Esophagus muscularis mucosa (tissue), 4 donors: ENCODE measurements around the gene STARD13.

Experiments
- EP300 ChIP-seq: sonication (generic); formaldehyde crosslinking; IDR thresholded peaks from one replicate; pipeline ENCODE4 v1.6.1; 2017; ENCODE audit warnings: antibody characterized with exemption
- POLR2A ChIP-seq: fragments of 450-650 bp; IDR thresholded peaks from one replicate; pipeline ENCODE4 v1.6.1; 2017; ENCODE audit warnings: antibody characterized with exemption, moderate library complexity, mild to moderate bottlenecking, low read depth
- TF ChIP-seq, protein P1 (sequence below), 3 experiments: fragments of 200-600 bp in 2 of 3; fragments of 450-650 bp in 1 of 3; sonication (generic) in 2 of 3; IDR thresholded peaks; one replicate each; pipeline ENCODE4 v1.5.1; 2017 to 2019; ENCODE audit warnings: antibody characterized with exemption in 3 of 3, mild to moderate bottlenecking in 2 of 3, moderate library complexity in 1 of 3

DNA sequence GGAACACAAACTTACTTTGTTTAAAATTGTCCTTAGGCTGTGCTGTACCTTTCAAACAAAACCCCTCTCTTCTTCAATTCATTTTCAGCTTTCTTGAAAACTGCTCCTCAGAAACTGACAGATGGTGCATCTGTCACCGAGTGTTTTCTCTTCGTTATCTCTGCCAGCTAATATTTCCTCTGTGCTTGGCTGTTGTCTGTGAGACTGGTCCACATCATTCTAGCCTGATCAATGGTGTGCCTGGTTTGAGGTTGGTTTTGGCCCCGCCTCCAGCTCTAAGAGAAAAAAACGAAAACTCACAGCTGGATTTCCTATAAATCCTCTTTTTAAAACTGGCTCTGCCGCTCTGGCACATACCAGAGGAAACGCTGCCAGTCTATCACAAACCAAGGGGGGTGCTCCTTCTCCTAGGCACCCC lies 79.7 kb downstream of the STARD13 start:
- TF ChIP-seq, protein P1, sequence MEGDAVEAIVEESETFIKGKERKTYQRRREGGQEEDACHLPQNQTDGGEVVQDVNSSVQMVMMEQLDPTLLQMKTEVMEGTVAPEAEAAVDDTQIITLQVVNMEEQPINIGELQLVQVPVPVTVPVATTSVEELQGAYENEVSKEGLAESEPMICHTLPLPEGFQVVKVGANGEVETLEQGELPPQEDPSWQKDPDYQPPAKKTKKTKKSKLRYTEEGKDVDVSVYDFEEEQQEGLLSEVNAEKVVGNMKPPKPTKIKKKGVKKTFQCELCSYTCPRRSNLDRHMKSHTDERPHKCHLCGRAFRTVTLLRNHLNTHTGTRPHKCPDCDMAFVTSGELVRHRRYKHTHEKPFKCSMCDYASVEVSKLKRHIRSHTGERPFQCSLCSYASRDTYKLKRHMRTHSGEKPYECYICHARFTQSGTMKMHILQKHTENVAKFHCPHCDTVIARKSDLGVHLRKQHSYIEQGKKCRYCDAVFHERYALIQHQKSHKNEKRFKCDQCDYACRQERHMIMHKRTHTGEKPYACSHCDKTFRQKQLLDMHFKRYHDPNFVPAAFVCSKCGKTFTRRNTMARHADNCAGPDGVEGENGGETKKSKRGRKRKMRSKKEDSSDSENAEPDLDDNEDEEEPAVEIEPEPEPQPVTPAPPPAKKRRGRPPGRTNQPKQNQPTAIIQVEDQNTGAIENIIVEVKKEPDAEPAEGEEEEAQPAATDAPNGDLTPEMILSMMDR (IDR thresholded peaks at IDR 0.05) = no peak
- TF ChIP-seq POLR2A = no peak
- TF ChIP-seq EP300 = no peak
